ENCODE measurements around the gene ZNF197. TPM values are rescaled to one million over a fixed set of nuclear protein-coding genes. Genes with fewer than 3 reads are reported as not detected.
A peak's percentile ranks its signal among the peaks of the same experiment; 100 is the strongest.

Gene ZNF197
- total and polyA plus RNA-seq, 2 of the 13 experiments (the other 11 are each of a cell fraction or from before 2014, with no cell fraction given) = 1.8 to 6.8 TPM

GRCh38 chr3:44584646-44585501, 40.0 kb upstream of the ZNF197 start, which contains the start of gene ZNF660 (continued):
- TF ChIP-seq FOXO1 (CRISPR knock-in tag; IDR thresholded peaks at IDR 0.05) (no peak), HES4 (CRISPR knock-in tag; IDR thresholded peaks at IDR 0.05; ENCODE audit: borderline replicate concordance) (no peak), TP53 (CRISPR knock-in tag; conservative IDR thresholded peaks at IDR 0.05) (no peak), MED13 (CRISPR knock-in tag; IDR thresholded peaks at IDR 0.05) (no peak), FOXA1 (IDR thresholded peaks at IDR 0.05) (no peak), FOXA1 (CRISPR knock-in tag; IDR thresholded peaks at IDR 0.05) (no peak), NRL (CRISPR knock-in tag; IDR thresholded peaks at IDR 0.05; ENCODE audit: borderline replicate concordance) (peak; percentile 16; the same call in 1 of the 2 replicates), ZNF362 (CRISPR knock-in tag; IDR thresholded peaks at IDR 0.05; ENCODE audit: borderline replicate concordance) (no peak), ZNF781 (CRISPR knock-in tag; IDR thresholded peaks at IDR 0.05; ENCODE audit: borderline replicate concordance, not compliant biosample characterization) (peak; percentile 49), NR2F2 (IDR thresholded peaks at IDR 0.05; ENCODE audit: borderline replicate concordance, low read depth) (no peak), GZF1 (CRISPR knock-in tag; IDR thresholded peaks at IDR 0.05) (no peak), ZNF501 (CRISPR knock-in tag; IDR thresholded peaks at IDR 0.05) (peak; percentile 79), LRRFIP1 (CRISPR knock-in tag; conservative IDR thresholded peaks at IDR 0.05) (no peak), ZNF333 (CRISPR knock-in tag; IDR thresholded peaks at IDR 0.05; ENCODE audit: borderline replicate concordance) (no peak), RBM39 (IDR thresholded peaks at IDR 0.05; ENCODE audit: low read depth, low read length, poor library complexity, severe bottlenecking) (no peak), ARID4A (CRISPR knock-in tag; IDR thresholded peaks at IDR 0.05; ENCODE audit: borderline replicate concordance) (peak; percentile 69; the same call in 1 of the 2 replicates), MED1 (CRISPR knock-in tag; IDR thresholded peaks at IDR 0.05) (0 out of 2 replicates have a peak, but pooled peaks have one; percentile 24), ZBTB46 (CRISPR knock-in tag; IDR thresholded peaks at IDR 0.05; ENCODE audit: borderline replicate concordance) (no peak), MBNL3 (CRISPR knock-in tag; conservative IDR thresholded peaks at IDR 0.05) (no peak)
